Measurements from ENCODE around the gene INPP5K. TPM values are rescaled to one million over a fixed set of nuclear protein-coding genes. Genes with fewer than 3 reads are reported as not detected.

Gene INPP5K
- total and polyA plus RNA-seq, 12 donors = 11.1 to 91.6 (median 36.2) TPM

DNA sequence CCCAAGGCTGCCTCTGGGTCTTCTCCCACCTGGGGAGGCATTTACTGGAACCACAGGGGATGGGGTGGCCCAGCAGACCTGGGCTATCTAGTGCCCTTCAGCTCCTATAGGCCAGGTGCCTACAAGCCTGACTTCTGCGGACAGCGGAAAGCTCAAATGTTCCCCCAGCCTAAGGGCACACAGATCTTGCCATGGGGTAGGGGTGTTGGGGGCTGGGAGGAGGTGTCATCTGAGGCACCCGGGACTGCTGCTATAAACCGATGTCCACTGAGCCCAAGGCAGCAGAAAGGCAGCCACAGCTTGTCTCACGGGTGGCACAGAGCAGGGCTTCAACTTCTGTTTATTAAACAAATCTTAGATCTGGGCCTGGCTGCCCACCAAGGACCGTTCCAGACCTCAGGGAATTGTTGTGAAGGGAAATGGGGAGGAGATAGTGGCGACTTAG, 27.6 kb downstream of the INPP5K start:
- Histone ChIP-seq H3K4me3 (peak overlapping the region in 2 of 4 donors; percentile 33 to 81), H3K4me1 (replicated peaks in 1 of 2) (peaks cover 25 to 49% of the 10 kb centered on the region in 2 donors), H3K36me3 (replicated peaks in 1 of 2) (no peaks in the 10 kb centered on the region), H3K27me3 (no peaks in the 10 kb centered on the region), H3K27ac (peak overlapping the region in 4 of 5 donors; percentile 82 to 97 (median 86)), H3K9me3 (replicated peaks in 1 of 3) (no peaks in the 10 kb centered on the region)
- peak in 1 of 7 donors; percentile 33 for DNase-seq
- TF ChIP-seq POLR2A (IDR thresholded peaks at IDR 0.05) = no peak
- TF ChIP-seq, protein P1, sequence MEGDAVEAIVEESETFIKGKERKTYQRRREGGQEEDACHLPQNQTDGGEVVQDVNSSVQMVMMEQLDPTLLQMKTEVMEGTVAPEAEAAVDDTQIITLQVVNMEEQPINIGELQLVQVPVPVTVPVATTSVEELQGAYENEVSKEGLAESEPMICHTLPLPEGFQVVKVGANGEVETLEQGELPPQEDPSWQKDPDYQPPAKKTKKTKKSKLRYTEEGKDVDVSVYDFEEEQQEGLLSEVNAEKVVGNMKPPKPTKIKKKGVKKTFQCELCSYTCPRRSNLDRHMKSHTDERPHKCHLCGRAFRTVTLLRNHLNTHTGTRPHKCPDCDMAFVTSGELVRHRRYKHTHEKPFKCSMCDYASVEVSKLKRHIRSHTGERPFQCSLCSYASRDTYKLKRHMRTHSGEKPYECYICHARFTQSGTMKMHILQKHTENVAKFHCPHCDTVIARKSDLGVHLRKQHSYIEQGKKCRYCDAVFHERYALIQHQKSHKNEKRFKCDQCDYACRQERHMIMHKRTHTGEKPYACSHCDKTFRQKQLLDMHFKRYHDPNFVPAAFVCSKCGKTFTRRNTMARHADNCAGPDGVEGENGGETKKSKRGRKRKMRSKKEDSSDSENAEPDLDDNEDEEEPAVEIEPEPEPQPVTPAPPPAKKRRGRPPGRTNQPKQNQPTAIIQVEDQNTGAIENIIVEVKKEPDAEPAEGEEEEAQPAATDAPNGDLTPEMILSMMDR (IDR thresholded peaks at IDR 0.05) = no peak
- WGBS, 4 donors = 82 to 89% (median 83%) methylated on average over 7 of the region's 7 CpGs
- intact Hi-C loops (cut with DNase I) = no loop called here

DNA sequence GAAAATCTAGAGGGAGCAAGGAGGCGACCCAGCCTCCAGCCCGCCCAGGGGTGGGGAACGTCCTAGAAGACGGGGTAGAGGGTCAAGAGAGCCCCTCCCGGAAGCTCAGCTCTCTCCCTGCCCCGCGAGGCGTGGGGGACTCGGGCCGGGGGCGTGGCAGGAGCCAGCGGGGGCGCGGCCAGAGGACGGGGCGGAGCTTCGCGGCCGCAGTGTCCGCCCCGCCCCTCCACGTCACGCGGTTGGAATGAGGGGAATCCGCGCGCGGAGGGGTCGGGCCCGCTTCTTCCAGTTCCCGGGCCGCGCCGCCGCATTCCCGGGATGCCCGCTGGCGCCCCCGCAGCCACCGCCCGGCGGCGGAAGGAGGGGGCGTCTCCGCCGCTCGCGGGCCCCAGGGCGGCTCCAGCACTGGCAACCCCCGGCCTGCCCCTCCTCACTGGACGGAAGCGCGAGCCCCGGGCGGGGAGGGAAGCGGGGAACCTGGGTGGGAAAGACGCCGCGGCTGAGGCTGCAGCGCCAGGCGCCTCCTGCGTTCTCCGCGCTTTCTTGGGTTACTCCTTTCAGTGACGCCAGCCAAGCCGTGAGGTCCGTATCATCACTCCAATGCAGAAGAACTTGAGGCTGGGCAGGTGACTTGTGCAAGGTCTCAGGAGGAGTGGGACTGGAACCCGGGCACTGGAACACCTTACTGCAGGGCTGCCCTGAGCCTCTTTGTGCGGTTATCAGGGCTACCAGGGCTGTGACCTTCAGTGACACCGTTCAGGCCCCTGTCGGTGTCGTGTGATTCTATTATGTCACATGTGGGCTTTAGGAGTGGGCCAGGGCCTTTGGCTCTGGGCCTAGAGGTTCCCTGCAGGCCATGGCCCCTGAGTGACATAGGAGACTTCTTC, 28.2 kb downstream of the INPP5K start:
- intact Hi-C loops (cut with DNase I) = no loop called here
- TF ChIP-seq POLR2A (IDR thresholded peaks at IDR 0.05) = peak in 1 of 2 donors; percentile 60
- TF ChIP-seq, protein P1 (IDR thresholded peaks at IDR 0.05) = peak in 3 of 6 experiments; percentile 2 to 28 (median 23)
- peak overlapping the region in 2 of 4 donors; percentile 33 to 81 for H3K4me3 ChIP-seq
- H3K9me3 ChIP-seq (replicated peaks in 1 of 3) = no peaks in the 10 kb centered on the region
- peaks cover 25 to 49% of the 10 kb centered on the region in 2 donors for H3K4me1 ChIP-seq (replicated peaks in 1 of 2)
- DNase-seq = peak; percentile 67 to 87 (median 86)
- peak overlapping the region in 4 of 5 donors; percentile 82 to 97 (median 86) for H3K27ac ChIP-seq
- H3K27me3 ChIP-seq = no peaks in the 10 kb centered on the region
- WGBS, 4 donors = 1 to 2% (median 1%) methylated on average over 22 to 72 of the region's 72 CpGs; no CpG with 5 or more reads in 1 of the 4 donors
- H3K36me3 ChIP-seq (replicated peaks in 1 of 2) = no peaks in the 10 kb centered on the region

DNA sequence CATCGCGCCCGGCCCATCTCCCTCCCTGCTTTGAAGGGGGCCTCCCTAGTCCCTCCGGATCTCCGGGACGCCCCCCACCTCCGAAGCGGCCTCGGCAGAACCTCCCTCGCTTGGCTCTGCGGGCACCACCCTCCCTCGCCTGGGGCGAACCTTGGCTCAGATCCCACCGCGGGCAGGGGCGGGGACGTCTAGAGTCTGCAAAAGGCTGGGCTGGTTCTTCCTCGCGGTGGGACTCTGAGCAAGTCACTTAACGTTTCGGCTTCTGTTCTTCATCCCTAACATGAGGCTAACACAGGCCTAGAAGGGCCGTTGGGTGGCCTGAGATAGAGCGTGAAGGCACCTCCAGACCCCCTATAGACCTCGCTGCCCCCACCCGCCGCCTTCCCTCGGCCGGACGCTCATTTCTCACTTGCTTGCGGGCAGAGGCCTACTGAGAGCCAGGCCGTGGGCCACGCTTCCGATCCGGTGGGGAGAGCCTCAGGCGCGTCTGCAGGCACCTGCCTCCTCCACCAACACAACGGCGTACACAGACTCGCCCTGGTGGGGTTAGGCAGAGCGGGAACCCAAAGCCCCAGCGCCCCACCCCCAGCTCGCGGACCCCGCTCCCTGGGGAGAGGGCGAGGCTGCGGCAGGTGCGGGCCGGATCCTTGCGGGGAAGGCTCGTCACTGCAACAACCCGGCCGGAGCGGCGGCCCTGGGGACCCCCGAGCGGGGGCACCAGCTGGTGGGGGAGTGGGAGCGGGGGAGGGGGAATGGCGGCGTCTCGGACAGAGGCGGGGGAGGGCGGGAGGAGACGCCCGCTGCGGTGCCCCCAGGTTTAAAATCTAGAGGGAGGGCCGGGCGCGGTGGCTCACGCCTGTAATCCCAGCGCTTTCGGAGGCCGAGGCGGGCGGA, 29.4 kb downstream of the INPP5K start:
- Histone ChIP-seq H3K4me3 (peak overlapping the region in 1 of 4 donors; percentile 81), H3K36me3 (replicated peaks in 1 of 2) (peaks cover 0 to under 1% of the 10 kb centered on the region in 2 donors), H3K4me1 (replicated peaks in 1 of 2) (peaks cover 25 to 45% of the 10 kb centered on the region in 2 donors), H3K27me3 (no peaks in the 10 kb centered on the region), H3K9me3 (replicated peaks in 1 of 3) (no peaks in the 10 kb centered on the region), H3K27ac (peak overlapping the region in 4 of 5 donors; percentile 82 to 97 (median 86))
- intact Hi-C loops (cut with DNase I) = no loop called here
- peak in 1 of 2 donors; percentile 8 for TF ChIP-seq POLR2A (IDR thresholded peaks at IDR 0.05)
- TF ChIP-seq, protein P1 (IDR thresholded peaks at IDR 0.05) = no peak
- peak; percentile 56 to 78 (median 61) for DNase-seq
- WGBS, 4 donors = 26 to 38% (median 28%) methylated on average over 29 to 74 of the region's 74 CpGs
